ENCODE data around the gene SPINK4. TPM values are rescaled to one million over a fixed set of nuclear protein-coding genes. Genes with fewer than 3 reads are reported as not detected.

Gene SPINK4
- polyA plus RNA-seq, 3 donors = not detected

DNA sequence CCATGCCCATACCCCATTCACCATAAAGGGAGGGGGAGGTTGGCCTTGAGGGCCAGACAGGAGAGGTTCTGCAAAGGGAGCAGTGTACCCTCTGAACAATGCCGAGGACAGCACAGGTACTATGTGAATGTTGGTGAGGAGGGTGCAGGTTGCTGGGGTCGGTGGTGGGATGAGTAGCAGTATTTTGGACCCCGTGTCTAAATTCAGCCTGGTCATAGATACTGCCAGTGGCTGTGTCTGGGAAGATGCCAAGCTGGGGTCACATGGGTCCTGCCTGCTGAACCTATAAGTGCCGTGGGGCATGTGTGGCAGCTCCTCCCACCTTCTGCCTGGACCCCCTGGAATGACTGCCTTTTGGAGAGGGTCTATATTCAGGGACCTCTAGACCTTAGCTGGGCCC, 11.4 kb upstream of the SPINK4 start:
- peaks cover 39% of the 10 kb centered on the region for H3K4me1 Mint-ChIP-seq
- Histone ChIP-seq H4K20me1 (ENCODE audit: insufficient read depth, low read length) (no peaks in the 10 kb centered on the region), H3K9me3 (replicated peaks in 1 of 2; ENCODE audit: control insufficient read depth in 1 of 2, insufficient read depth in 1 of 2, low read length in 2 of 2) (no peaks in the 10 kb centered on the region), H2AFZ (ENCODE audit: insufficient read depth, low read depth, low read length, poor library complexity, severe bottlenecking) (peak overlapping the region; percentile 14), H3K9ac (ENCODE audit: insufficient read depth, low read length, poor library complexity, severe bottlenecking) (no peak overlapping the region), H3K4me1 (ENCODE audit: control insufficient read depth in 1 of 2, insufficient read depth in 2 of 2, low read length in 2 of 2) (peaks cover 26 to 32% of the 10 kb centered on the region in 2 donors), H3K4me3 (replicated peaks in 1 of 3; ENCODE audit: low read depth in 2 of 3, low read length in 3 of 3) (no peak overlapping the region), H3K27me3 (ENCODE audit: control insufficient read depth in 2 of 2, insufficient read depth in 2 of 2, low read length in 2 of 2) (no peaks in the 10 kb centered on the region), H3K4me2 (replicated peaks; ENCODE audit: extremely low read depth, low read length, poor library complexity, severe bottlenecking) (no peak overlapping the region), H3K27ac (ENCODE audit: low read depth in 1 of 2, low read length in 2 of 2) (peak overlapping the region in 1 of 2 donors; percentile 90), H3K79me2 (ENCODE audit: insufficient read depth, low read length) (no peaks in the 10 kb centered on the region), H3K36me3 (replicated peaks in 1 of 2; ENCODE audit: control insufficient read depth in 1 of 2, insufficient read depth in 2 of 2, low read length in 2 of 2) (no peaks in the 10 kb centered on the region)
- H3K9me3 Mint-ChIP-seq = peaks cover 0 to 3% (median 0%) of the 10 kb centered on the region in 7 donors
- intact Hi-C loops (cut with micrococcal nuclease) = loop anchor here (5.0 to 10.0 kb wide), 3 partner anchors 54 to 96 kb away; partner anchors contain the start of gene B4GALT1 (in 1 of the 2)
- DNase-seq = no peak
- WGBS (ENCODE audit: insufficient coverage) = 76% methylated on average over 4 of the region's 4 CpGs
- no peak overlapping the region for H3K4me3 Mint-ChIP-seq
- peak overlapping the region in 4 of 7 donors; percentile 91 to 96 (median 94) for H3K27ac Mint-ChIP-seq
- peaks cover 0 to 2% (median 2%) of the 10 kb centered on the region in 3 donors for H3K27me3 Mint-ChIP-seq (ENCODE audit: low read depth in 3 of 3)
- H3K36me3 Mint-ChIP-seq = no peaks in the 10 kb centered on the region
- no peak for TF ChIP-seq CTCF (IDR thresholded peaks at IDR 0.05)

DNA sequence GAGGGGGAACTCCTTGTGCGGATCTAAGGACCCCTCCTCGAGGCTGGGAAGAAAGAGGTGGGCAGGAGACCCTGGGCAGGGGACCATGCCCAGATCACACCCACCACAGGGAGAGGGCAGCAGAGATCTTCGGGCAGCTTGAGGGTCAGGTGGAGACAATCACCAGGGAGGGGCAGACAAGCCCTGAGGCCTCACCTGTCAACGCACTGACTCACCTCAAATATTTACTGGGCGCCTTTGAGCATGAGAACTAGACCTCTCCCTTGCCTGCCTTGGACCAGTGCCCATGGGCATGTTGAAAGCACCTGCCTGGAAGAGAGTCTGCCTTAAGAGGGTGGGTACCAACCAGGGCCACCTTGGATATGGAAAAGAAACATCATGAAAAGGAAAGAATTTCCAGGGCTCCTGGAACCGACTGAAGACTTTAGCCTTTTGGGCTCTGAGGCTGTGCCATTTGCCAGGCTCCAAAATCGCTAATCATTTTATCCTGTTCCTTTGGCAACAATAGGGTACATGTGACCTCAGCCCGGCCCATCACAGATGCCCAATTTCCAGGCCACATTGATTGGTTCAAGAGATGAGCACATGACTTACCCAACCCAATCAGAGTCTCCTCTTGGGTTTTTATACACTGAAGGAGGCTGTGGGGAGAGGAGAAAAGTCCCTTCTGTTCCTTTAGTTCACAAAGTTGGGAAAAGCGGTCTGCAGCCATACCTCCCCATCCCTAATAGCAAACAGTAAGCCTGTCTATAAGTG, 10.4 kb upstream of the SPINK4 start:
- no peaks in the 10 kb centered on the region for H3K79me2 ChIP-seq (ENCODE audit: insufficient read depth, low read length)
- no peak overlapping the region for H3K4me2 ChIP-seq (replicated peaks; ENCODE audit: extremely low read depth, low read length, poor library complexity, severe bottlenecking)
- H3K36me3 ChIP-seq (replicated peaks in 1 of 2; ENCODE audit: control insufficient read depth in 1 of 2, insufficient read depth in 2 of 2, low read length in 2 of 2) = no peaks in the 10 kb centered on the region
- Mint-ChIP-seq H3K9me3 (peaks cover 0 to 3% (median 0%) of the 10 kb centered on the region in 7 donors), H3K36me3 (no peaks in the 10 kb centered on the region), H3K4me1 (peaks cover 41% of the 10 kb centered on the region), H3K4me3 (no peak overlapping the region), H3K27me3 (ENCODE audit: low read depth in 3 of 3) (peaks cover 0 to 2% (median 2%) of the 10 kb centered on the region in 3 donors), H3K27ac (peak overlapping the region in 2 of 7 donors; percentile 23 to 42)
- intact Hi-C loops (cut with micrococcal nuclease) = loop anchor here (5.0 to 10.0 kb wide), 3 partner anchors 55 to 97 kb away; partner anchors contain the start of gene B4GALT1 (in 1 of the 2)
- peaks cover 26 to 32% of the 10 kb centered on the region in 2 donors for H3K4me1 ChIP-seq (ENCODE audit: control insufficient read depth in 1 of 2, insufficient read depth in 2 of 2, low read length in 2 of 2)
- no peak overlapping the region for H3K4me3 ChIP-seq (replicated peaks in 1 of 3; ENCODE audit: low read depth in 2 of 3, low read length in 3 of 3)
- H2AFZ ChIP-seq (ENCODE audit: insufficient read depth, low read depth, low read length, poor library complexity, severe bottlenecking) = no peak overlapping the region
- no peaks in the 10 kb centered on the region for H4K20me1 ChIP-seq (ENCODE audit: insufficient read depth, low read length)
- no peak overlapping the region for H3K27ac ChIP-seq (ENCODE audit: low read depth in 1 of 2, low read length in 2 of 2)
- WGBS (ENCODE audit: insufficient coverage) = 80% methylated on average over 1 of the region's 9 CpGs
- no peak for TF ChIP-seq CTCF (IDR thresholded peaks at IDR 0.05)
- H3K9me3 ChIP-seq (replicated peaks in 1 of 2; ENCODE audit: control insufficient read depth in 1 of 2, insufficient read depth in 1 of 2, low read length in 2 of 2) = no peaks in the 10 kb centered on the region
- no peak for DNase-seq
- no peak overlapping the region for H3K9ac ChIP-seq (ENCODE audit: insufficient read depth, low read length, poor library complexity, severe bottlenecking)
- no peaks in the 10 kb centered on the region for H3K27me3 ChIP-seq (ENCODE audit: control insufficient read depth in 2 of 2, insufficient read depth in 2 of 2, low read length in 2 of 2)
